ENCODE measurements around the gene COX5B. TPM values are rescaled to one million over a fixed set of nuclear protein-coding genes. Genes with fewer than 3 reads are reported as not detected.
"Not testable (repeated sequence)": the region's sequence is repeated elsewhere in the genome, so short reads cannot be mapped to it uniquely, and the experiment has no call there.

The COX5B gene
- polyA plus RNA-seq, 1 experiment: 302 TPM

DNA sequence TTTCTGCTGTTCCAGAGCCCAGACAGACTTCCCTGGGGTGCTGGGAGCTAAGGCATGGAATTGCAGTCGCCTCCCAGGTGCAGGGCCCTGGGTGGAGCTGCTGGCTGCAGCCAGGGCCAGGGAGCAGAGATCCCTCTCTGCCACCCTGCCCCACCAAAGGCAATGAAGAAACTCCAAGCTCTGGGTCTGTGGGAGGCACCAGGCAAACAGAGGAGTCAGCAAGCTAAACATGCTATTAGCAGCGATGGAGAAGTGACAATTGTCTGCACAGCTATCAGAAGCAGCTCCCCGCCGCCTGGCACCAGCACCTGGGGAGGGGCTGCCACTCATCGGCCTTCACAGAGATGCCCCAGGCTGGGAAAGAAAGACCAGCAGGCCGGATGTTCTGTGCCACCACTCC lies 28.0 kb upstream of the COX5B start:
- no peak overlapping the region for H3K4me3 ChIP-seq (ENCODE audit: low read depth, low read length)
- no peaks in the 10 kb centered on the region for H3K9me3 ChIP-seq (ENCODE audit: control insufficient read depth, insufficient read depth, low read length)
- CTCF ChIA-PET: interaction anchor here (0.9 to 1.1 kb wide), 2 partner anchors 27 to 46 kb away, joined by 3 to 4 read pairs; partner anchors contain the start of gene ACTR1B
- no peak overlapping the region for H3K27ac ChIP-seq (ENCODE audit: low read depth, low read length)
- H3K27me3 ChIP-seq (ENCODE audit: control insufficient read depth, insufficient read depth, low read length): no peaks in the 10 kb centered on the region
- POLR2A ChIA-PET: no interaction called here
- TF ChIP-seq, protein P1, sequence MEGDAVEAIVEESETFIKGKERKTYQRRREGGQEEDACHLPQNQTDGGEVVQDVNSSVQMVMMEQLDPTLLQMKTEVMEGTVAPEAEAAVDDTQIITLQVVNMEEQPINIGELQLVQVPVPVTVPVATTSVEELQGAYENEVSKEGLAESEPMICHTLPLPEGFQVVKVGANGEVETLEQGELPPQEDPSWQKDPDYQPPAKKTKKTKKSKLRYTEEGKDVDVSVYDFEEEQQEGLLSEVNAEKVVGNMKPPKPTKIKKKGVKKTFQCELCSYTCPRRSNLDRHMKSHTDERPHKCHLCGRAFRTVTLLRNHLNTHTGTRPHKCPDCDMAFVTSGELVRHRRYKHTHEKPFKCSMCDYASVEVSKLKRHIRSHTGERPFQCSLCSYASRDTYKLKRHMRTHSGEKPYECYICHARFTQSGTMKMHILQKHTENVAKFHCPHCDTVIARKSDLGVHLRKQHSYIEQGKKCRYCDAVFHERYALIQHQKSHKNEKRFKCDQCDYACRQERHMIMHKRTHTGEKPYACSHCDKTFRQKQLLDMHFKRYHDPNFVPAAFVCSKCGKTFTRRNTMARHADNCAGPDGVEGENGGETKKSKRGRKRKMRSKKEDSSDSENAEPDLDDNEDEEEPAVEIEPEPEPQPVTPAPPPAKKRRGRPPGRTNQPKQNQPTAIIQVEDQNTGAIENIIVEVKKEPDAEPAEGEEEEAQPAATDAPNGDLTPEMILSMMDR (IDR thresholded peaks at IDR 0.05; ENCODE audit: low read depth, low read length): no peak
- DNase-seq (ENCODE audit: low read depth, low spot score): no peak

DNA sequence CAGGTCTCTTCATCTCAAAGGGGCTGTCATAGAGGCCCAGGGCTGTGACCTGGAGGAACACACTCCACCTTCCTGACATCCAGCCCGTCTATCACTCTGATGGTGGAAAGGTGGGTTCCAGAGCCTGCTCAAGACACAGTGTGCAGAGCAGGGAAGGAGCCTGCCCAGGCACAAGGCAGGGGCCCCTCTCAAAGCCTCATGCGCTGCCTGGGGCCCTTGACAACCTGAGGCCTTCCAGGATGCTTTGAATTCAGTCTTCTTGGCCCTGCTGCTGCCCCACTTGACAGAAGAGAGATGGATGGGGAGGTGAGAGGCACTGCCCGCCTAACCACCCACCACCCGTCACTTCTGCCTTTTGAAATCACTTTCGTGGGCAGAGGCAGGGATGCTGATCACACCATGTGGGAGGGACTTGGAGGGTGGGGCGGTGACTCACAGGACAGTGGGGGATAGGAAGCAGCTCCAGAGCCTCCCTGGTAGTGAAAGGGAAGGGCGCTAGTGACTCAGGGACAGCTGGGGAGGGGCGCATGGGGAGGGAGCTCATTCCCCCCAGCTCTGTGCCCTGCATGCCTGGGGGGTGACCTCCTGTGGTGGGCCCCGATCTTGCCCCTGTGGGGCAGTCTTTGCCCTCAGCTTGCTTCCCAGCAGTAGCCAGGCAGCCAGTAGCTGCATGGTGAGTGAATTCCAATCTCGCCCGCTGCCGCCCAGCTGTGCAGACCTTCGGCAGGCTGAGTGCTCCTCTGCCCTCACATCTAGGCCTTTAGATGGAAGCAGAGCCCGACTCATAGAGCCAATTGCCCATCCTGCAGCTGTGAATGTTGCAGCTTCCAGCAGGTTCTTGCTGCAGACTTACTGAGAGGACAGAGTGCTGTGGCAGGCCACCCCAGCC lies 26.7 kb upstream of the COX5B start:
- DNase-seq (ENCODE audit: low read depth, low spot score); H3K4me3 ChIP-seq (ENCODE audit: low read depth, low read length); POLR2A ChIA-PET; CTCF ChIA-PET; H3K27me3 ChIP-seq (ENCODE audit: control insufficient read depth, insufficient read depth, low read length); H3K9me3 ChIP-seq (ENCODE audit: control insufficient read depth, insufficient read depth, low read length); H3K27ac ChIP-seq (ENCODE audit: low read depth, low read length): not testable (repeated sequence)

DNA sequence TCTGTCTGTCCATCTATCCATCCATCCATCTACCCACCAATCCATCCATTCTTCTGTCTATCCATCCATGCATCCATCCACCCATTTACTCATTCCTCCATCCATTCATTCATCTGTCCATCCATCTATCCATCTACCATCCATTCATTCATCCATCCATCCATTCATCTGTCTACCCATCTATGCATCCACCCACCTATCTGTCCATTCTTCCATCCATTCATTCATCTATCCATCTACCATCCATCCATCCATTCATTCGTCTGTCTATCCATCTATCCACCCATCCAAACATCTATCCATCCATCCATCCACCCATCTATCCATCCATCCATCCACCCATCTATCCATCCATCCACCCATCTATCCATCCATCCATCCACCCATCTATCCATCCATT lies 25.4 kb upstream of the COX5B start:
- POLR2A ChIA-PET; CTCF ChIA-PET; H3K9me3 ChIP-seq (ENCODE audit: control insufficient read depth, insufficient read depth, low read length); H3K4me3 ChIP-seq (ENCODE audit: low read depth, low read length); H3K27ac ChIP-seq (ENCODE audit: low read depth, low read length); DNase-seq (ENCODE audit: low read depth, low spot score); H3K27me3 ChIP-seq (ENCODE audit: control insufficient read depth, insufficient read depth, low read length): not testable (repeated sequence)

DNA sequence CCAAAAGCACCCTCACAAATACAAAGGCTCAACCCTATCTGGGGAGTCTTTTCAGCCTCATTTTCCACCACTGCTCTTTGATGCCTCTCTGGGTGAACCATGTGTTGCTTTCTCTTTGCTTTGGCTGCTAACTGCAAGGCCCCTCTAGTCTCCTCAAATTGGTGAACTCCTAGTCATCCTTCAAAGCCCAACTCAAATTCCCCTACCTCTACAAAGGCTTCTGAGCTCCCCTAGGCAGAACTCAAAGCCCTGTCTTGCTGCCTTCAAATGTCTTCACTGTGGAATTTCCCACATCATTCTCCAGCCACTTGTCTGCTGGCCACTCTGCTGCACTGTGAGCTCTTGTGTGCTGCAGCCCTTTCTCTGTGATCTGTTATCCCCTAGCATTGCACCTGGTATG lies 22.9 kb upstream of the COX5B start:
- DNase-seq (ENCODE audit: low read depth, low spot score); H3K9me3 ChIP-seq (ENCODE audit: control insufficient read depth, insufficient read depth, low read length); H3K27ac ChIP-seq (ENCODE audit: low read depth, low read length); H3K27me3 ChIP-seq (ENCODE audit: control insufficient read depth, insufficient read depth, low read length); POLR2A ChIA-PET; H3K4me3 ChIP-seq (ENCODE audit: low read depth, low read length): not testable (repeated sequence)
- CTCF ChIA-PET: interaction anchor here (1.1 kb wide), 1 partner anchor 78 kb away, joined by 3 read pairs; no protein-coding TSS in a partner anchor

DNA sequence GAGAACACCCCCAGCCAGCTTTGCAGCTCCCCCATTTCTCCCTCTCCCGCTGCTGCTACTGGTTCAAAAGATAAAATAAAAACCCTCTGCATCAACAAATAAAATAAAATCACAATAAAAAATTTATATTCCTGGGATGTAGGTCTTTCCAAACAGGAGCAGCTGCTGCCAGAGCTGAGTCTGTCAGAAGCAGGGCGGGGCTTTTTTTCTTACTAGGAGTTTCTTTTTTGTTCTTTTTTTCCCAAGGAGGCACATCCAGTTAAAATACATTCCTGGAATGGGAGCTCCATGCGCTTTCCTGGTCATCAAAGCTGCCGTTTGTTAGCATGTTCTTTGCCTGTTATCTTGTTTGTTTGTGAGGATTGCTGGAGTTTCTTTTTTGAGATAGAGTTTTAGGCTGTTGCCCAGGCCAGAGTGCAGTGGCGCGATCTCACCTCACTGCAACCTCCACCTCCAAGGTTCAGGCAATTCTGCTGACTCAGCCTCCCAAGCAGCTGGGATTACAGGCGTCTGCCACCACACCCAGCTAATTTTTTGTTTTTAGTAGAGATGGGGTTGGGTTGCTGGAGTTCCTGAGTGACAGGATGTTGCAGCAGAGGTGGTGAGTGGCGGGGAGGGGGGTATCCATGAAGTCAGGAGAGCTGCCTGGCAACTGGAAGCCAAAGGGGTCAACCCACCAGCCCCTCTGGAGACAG lies 20.4 kb upstream of the COX5B start:
- not testable (repeated sequence) for H3K27me3 ChIP-seq (ENCODE audit: control insufficient read depth, insufficient read depth, low read length); H3K9me3 ChIP-seq (ENCODE audit: control insufficient read depth, insufficient read depth, low read length)

DNA sequence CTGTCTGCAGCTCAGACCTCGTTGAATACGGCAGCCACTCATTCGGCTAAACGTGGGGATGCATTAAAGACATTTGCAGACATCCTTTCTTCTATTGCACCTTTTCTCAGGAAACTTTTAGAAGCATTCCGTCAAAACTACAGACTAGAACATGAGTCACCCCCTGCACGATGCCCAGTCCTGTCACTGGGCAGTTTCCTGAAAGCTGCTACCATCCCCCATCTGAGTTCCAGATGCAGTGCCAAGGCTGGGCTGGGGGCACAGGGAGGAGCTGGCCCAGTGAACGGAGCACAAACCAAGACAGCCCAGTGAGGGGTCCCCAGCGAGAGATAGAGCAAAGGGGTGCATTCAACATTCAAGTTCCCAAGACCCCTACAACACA lies 19.8 kb upstream of the COX5B start:
- CTCF ChIA-PET; H3K27me3 ChIP-seq (ENCODE audit: control insufficient read depth, insufficient read depth, low read length); H3K27ac ChIP-seq (ENCODE audit: low read depth, low read length); H3K4me3 ChIP-seq (ENCODE audit: low read depth, low read length); DNase-seq (ENCODE audit: low read depth, low spot score); H3K9me3 ChIP-seq (ENCODE audit: control insufficient read depth, insufficient read depth, low read length); POLR2A ChIA-PET: not testable (repeated sequence)

More for the DNA sequence above, 20.4 kb upstream of the COX5B start:
- CTCF ChIA-PET; H3K4me3 ChIP-seq (ENCODE audit: low read depth, low read length); DNase-seq (ENCODE audit: low read depth, low spot score); H3K27ac ChIP-seq (ENCODE audit: low read depth, low read length); POLR2A ChIA-PET: not testable (repeated sequence)

DNA sequence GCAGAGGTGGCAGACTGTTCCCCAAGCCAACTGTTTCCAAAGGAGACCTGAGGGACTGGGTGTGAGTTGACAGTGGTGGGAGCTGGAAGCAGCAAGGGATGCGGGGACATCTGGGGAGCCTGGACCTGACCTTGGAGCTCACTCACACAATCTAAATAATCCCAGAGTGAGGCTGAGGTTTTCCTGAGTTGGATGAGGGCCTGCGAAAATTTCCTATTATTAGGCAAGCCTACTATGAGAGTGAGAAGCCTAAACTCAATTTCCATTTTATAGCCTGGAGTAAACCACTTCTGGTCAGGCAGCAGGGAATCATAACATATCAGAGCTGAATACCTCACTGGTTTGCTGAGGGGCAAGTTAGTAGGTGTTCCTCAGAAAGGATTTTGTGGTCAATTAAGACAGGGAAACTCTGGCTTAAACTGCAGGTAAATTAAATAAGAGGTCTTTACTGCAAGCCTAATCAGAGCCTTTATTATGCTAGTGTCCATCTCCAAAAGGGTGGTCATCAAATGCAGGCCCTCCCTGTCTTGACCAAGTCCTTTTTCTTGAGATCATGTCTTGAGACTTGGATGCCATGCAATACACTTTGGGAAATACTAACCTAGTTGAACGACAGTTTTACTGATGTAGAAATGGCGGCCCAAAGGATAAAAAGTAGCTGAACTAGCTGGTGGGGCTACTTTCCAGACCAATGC lies 1.7 kb upstream of the COX5B start:
- H3K27ac ChIP-seq (ENCODE audit: low read depth, low read length): no peak overlapping the region
- H3K27me3 ChIP-seq (ENCODE audit: control insufficient read depth, insufficient read depth, low read length): no peaks in the 10 kb centered on the region
- no peak overlapping the region for H3K4me3 ChIP-seq (ENCODE audit: low read depth, low read length)
- DNase-seq (ENCODE audit: low read depth, low spot score): no peak
- POLR2A ChIA-PET: no interaction called here
- peaks cover 3% of the 10 kb centered on the region; the same call in 1 of the 2 replicates for H3K9me3 ChIP-seq (ENCODE audit: control insufficient read depth, insufficient read depth, low read length)
- TF ChIP-seq, protein P1 (IDR thresholded peaks at IDR 0.05; ENCODE audit: low read depth, low read length): no peak
- CTCF ChIA-PET: interaction anchor here (0.8 to 3.2 kb wide), 2 partner anchors 54 to 56 kb away, joined by 3 to 10 read pairs; no protein-coding TSS in a partner anchor

Data from AG04450 (cell line).